Thoracic aorta (tissue), 2 donors: Measurements from ENCODE around the gene DRG2. TPM values are rescaled to one million over a fixed set of nuclear protein-coding genes. Genes with fewer than 3 reads are reported as not detected.

ENCODE experiments used
- ATAC-seq: fragments of 150-250 bp; one replicate; pipeline ENCODE4 v1.8.0; 2017; ENCODE audit warnings: low read depth; ENCODE audit not compliant: insufficient number of reproducible peaks, low FRiP score
- DNase-seq: peaks from one replicate; pipeline ENCODE4 v3.0.0-alpha.2; 2020; ENCODE audit warnings: low spot score
- H3K27ac ChIP-seq, 2 donors: fragments of 200-600 bp; sonication (generic); 1 replicate in 1 of 2; 2 replicates in 1 of 2; pipeline ENCODE4 v1.5.1; 2016; ENCODE audit warnings: mild to moderate bottlenecking in 2 of 2, moderate library complexity in 2 of 2
- H3K27me3 ChIP-seq: fragments of 200-600 bp; sonication (generic); replicated peaks from 2 replicates; pipeline ENCODE4 v1.6.0; 2016; ENCODE audit warnings: mild to moderate bottlenecking; ENCODE audit not compliant: insufficient read depth
- H3K36me3 ChIP-seq: fragments of 200-600 bp; sonication (generic); one replicate; pipeline ENCODE4 v1.5.1; 2016
- H3K4me1 ChIP-seq, 2 donors: fragments of 200-600 bp; sonication (generic); 1 replicate in 1 of 2; 2 replicates in 1 of 2; pipeline versions ENCODE4 v1.5.1 to v1.6.0; 2016; ENCODE audit warnings: low read depth in 2 of 2, mild to moderate bottlenecking in 1 of 2; ENCODE audit not compliant: control insufficient read depth in 1 of 2
- H3K4me3 ChIP-seq: fragments of 200-600 bp; sonication (generic); 2 replicates; pipeline ENCODE4 v1.5.1; 2016; ENCODE audit warnings: mild to moderate bottlenecking
- H3K9me3 ChIP-seq: fragments of 200-600 bp; sonication (generic); 2 replicates; pipeline ENCODE4 v1.5.1; 2016
- CTCF ChIP-seq: fragments of 200-600 bp; sonication (generic); IDR thresholded peaks from one replicate; pipeline ENCODE4 v1.5.1; 2019; ENCODE audit warnings: antibody characterized with exemption
- total RNA-seq, 2 donors: library from RNA; depleted of rRNA; stranded (reverse); fragments of >200 nt; gene quantifications; one replicate each; pipeline versions ENCODE4 v1.1.0 to v1.2.3, GENCODE V29; 2016

Gene DRG2
- 10 to 100 TPM; 42.3 to 55.6 TPM for total RNA-seq

- no peaks in the 10 kb centered on the region for H3K27me3 ChIP-seq
- peaks cover 0 to 16% of the 10 kb centered on the region in 2 donors for H3K4me1 ChIP-seq
- peak within 1 kb of the TSS; percentile 63 to 72 for H3K27ac ChIP-seq
- TF ChIP-seq CTCF = no peak
- peak within 1 kb of the TSS; percentile 87 for H3K4me3 ChIP-seq
- ATAC-seq (peak; percentile 80), DNase-seq (peak; percentile 68)
- H3K36me3 ChIP-seq = peaks cover 2% of the 10 kb centered on the region
- no peaks in the 10 kb centered on the region for H3K9me3 ChIP-seq
Measured at GRCh38 chr17:18087610-18088491, at the start of gene DRG2. Gene DRG2, plus strand, starts transcription at chr17:18087948. Its CDS starts 76 bp downstream, at chr17:18088024.

- Histone ChIP-seq H3K36me3 (no peaks in the 10 kb centered on the region), H3K9me3 (no peaks in the 10 kb centered on the region), H3K27me3 (no peaks in the 10 kb centered on the region), H3K4me3 (peak overlapping the region; percentile 97), H3K27ac (peak overlapping the region; percentile 39 to 49), H3K4me1 (peaks cover 21 to 39% of the 10 kb centered on the region in 2 donors)
- no peak for TF ChIP-seq CTCF
- no peak for DNase-seq
- ATAC-seq = no peak
Measured at GRCh38 chr17:18038149-18038850, 49.4 kb upstream of the DRG2 start.

- ATAC-seq = peak; percentile 95
- DNase-seq = peak; percentile 97
- Histone ChIP-seq H3K4me1 (peaks cover 21 to 39% of the 10 kb centered on the region in 2 donors), H3K27me3 (no peaks in the 10 kb centered on the region), H3K36me3 (no peaks in the 10 kb centered on the region), H3K9me3 (no peaks in the 10 kb centered on the region), H3K27ac (peak within 1 kb of the TSS; percentile 39 to 59), H3K4me3 (peak within 1 kb of the TSS; percentile 97)
- no peak for TF ChIP-seq CTCF
Measured at GRCh38 chr17:18038861-18039534, 48.8 kb upstream of the DRG2 start, which contains the start of the genes ATPAF2 and GID4. Gene ATPAF2, minus strand, starts transcription at chr17:18039168. Its CDS starts 155 bp downstream, at chr17:18039013. Gene GID4, plus strand, starts transcription at chr17:18039408. Its CDS starts 57 bp downstream, at chr17:18039465.

- H3K36me3 ChIP-seq = no peaks in the 10 kb centered on the region
- ATAC-seq = peak; percentile 18
- H3K4me1 ChIP-seq = peaks cover 21 to 39% of the 10 kb centered on the region in 2 donors
- peak overlapping the region; percentile 97 for H3K4me3 ChIP-seq
- H3K27ac ChIP-seq = peak overlapping the region; percentile 37 to 59
- DNase-seq = no peak
- H3K9me3 ChIP-seq = no peaks in the 10 kb centered on the region
- TF ChIP-seq CTCF = no peak
- H3K27me3 ChIP-seq = no peaks in the 10 kb centered on the region
Measured at GRCh38 chr17:18039535-18040260, 48.0 kb upstream of the DRG2 start.
